GM18517 (cell line): ENCODE results near the gene BCL11A.

ENCODE experiments used
- ATAC-seq: cut with Tn5 transposase; IDR thresholded peaks from one replicate; pipeline ENCODE4 v1.9.1; 2021; ENCODE audit warnings: mild to moderate bottlenecking, moderate library complexity; ENCODE audit not compliant: unreplicated experiment

Gene BCL11A

GRCh38 chr2:60412620-60413019 lies 140.8 kb downstream of the BCL11A start:
- no peak for ATAC-seq

DNA sequence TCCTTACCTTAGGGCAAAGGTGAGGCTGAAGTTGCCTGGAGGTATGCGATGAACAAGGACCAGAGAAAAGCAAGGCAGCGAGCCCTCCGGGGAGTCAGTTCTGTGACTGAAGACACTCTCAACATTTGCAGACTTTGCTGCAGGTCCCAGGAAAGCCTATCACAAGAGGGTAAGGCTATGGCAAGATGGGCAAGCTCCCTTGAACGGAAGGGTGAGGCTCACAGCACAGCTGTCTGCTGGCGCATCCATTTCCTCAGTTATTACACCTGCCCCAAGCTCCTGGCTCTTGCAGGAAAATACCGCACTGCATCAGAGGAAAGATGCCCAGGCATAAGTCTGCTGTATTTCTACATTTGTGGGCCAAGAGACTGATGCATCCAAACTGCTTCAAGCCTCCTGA lies 141.4 kb downstream of the BCL11A start:
- ATAC-seq = no peak

DNA sequence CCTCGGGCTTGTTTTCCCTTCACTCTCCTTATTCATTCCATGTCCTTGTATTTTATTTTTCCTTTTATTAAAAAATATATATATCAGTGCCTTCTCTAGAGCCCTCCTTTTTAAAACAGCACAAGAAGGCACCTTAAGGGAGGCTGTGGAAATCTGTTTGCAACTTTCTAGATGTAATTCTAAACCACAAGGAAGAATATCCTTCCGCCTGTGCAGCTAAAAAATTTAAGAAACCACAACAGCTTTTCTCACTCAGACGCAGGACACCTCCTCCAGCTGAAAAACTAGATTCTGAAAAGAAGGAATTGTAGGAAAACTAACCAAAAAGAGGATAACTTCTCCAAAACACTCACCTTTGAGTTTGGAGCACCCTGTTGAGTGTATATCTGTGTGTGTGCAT lies 142.2 kb downstream of the BCL11A start:
- no peak for ATAC-seq

DNA sequence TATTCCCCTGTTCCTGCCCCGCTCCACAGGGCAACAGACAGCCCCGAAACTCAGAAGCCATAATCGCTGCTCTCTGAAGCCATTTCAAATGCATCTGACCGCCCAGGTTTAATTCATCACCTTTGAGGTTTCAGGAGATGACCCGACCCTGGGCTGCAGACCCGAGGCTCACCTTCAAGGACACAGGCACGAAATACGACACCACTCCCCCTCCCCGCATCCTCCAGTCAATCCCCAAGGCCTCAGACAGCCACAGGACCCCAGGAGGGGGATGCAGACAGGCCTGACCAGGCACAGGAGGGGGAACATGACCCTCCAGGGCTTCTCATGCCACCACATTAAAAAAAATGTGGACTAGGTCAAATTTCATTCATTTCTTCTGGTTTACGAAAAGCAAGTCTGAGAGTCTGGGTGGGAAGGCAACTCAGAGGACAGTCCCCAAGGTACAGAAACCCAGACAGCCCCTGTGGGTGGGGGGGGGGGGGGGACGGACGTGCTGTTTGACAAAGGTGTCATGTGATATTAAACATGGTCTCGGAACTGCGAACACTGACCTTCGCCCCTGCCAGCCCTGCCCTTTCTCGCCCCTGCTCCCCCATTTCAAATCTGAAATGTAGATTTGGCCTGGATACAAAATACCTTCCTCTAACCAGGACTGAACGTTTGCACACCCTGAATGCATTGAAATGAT lies 142.9 kb downstream of the BCL11A start:
- ATAC-seq = no peak

- ATAC-seq = no peak
Observed at GRCh38 chr2:60409531-60409871, 144.0 kb downstream of the BCL11A start.

GRCh38 chr2:60408811-60409530 lies 144.5 kb downstream of the BCL11A start:
- no peak for ATAC-seq

- no peak for ATAC-seq
Observed at GRCh38 chr2:60408207-60408606, 145.2 kb downstream of the BCL11A start.

GRCh38 chr2:60407398-60407797 lies 146.1 kb downstream of the BCL11A start:
- ATAC-seq = no peak

- no peak for ATAC-seq
Observed at GRCh38 chr2:60406192-60406591, 147.3 kb downstream of the BCL11A start.

- no peak for ATAC-seq
Observed at GRCh38 chr2:60405271-60405919, 148.1 kb downstream of the BCL11A start.
